Thyroid gland (tissue), 4 donors: ENCODE data around the gene CDR2L. TPM values are rescaled to one million over a fixed set of nuclear protein-coding genes. Genes with fewer than 3 reads are reported as not detected.

Experiments used
- DNase-seq, 2 donors: peaks; one replicate each; pipeline ENCODE4 v3.0.0-alpha.2; 2019
- H3K27ac ChIP-seq, 3 donors: fragments of 200-600 bp; sonication (generic); 1 replicate in 2 of 3; 2 replicates in 1 of 3; pipeline ENCODE4 v1.5.1; 2016 to 2019; ENCODE audit warnings: mild to moderate bottlenecking in 1 of 3, moderate library complexity in 1 of 3
- H3K27me3 ChIP-seq: fragments of 200-600 bp; sonication (generic); one replicate; pipeline ENCODE4 v1.5.1; 2019
- H3K36me3 ChIP-seq, 2 donors: fragments of 200-600 bp; sonication (generic); one replicate each; pipeline ENCODE4 v1.5.1; 2016 to 2019
- H3K4me1 ChIP-seq, 2 donors: fragments of 200-600 bp; sonication (generic); one replicate each; pipeline ENCODE4 v1.5.1; 2017 to 2019
- H3K4me3 ChIP-seq, 3 donors: fragments of 200-600 bp; sonication (generic); replicated peaks in 1 of 3; 1 replicate in 2 of 3; 2 replicates in 1 of 3; pipeline ENCODE4 v1.5.1; 2016; ENCODE audit warnings: mild to moderate bottlenecking in 1 of 3
- H3K9me3 ChIP-seq: fragments of 200-600 bp; sonication (generic); one replicate; pipeline ENCODE4 v1.5.1; 2017
- POLR2A ChIP-seq, 2 donors: fragments of 450-650 bp; IDR thresholded peaks; one replicate each; pipeline ENCODE4 v1.6.1; 2017; ENCODE audit warnings: antibody characterized with exemption in 2 of 2, mild to moderate bottlenecking in 2 of 2, moderate library complexity in 1 of 2
- WGBS, 2 donors: methylation state at CpG; one replicate each; pipeline ENCODE4 v1.1.5; 2017; 5-methylcytosine and 5-hydroxymethylcytosine counted together
- intact Hi-C: fragments of 100-400 bp; cut with DNase I; formaldehyde crosslinking; loops from one replicate; pipeline ENCODE4 v1.15.1; 2023
- total RNA-seq, 4 donors: library from RNA; depleted of rRNA; stranded (reverse); fragments of >200 nt; gene quantifications; one replicate each; pipeline ENCODE4 v1.2.3, GENCODE V29; 2016
- TF ChIP-seq, protein P1 (sequence below), 6 experiments: fragments of 200-600 bp in 3 of 6; fragments of 450-650 bp in 3 of 6; sonication (generic) in 3 of 6; IDR thresholded peaks; one replicate each; pipeline ENCODE4 v1.5.1; 2016 to 2019; ENCODE audit warnings: antibody characterized with exemption in 6 of 6, mild to moderate bottlenecking in 2 of 6, inconsistent platforms in 1 of 6, moderate library complexity in 1 of 6

Gene CDR2L
- total RNA-seq, 4 donors from 2014 or later, result 2.6 to 9.8 (median 4.2) TPM

DNA sequence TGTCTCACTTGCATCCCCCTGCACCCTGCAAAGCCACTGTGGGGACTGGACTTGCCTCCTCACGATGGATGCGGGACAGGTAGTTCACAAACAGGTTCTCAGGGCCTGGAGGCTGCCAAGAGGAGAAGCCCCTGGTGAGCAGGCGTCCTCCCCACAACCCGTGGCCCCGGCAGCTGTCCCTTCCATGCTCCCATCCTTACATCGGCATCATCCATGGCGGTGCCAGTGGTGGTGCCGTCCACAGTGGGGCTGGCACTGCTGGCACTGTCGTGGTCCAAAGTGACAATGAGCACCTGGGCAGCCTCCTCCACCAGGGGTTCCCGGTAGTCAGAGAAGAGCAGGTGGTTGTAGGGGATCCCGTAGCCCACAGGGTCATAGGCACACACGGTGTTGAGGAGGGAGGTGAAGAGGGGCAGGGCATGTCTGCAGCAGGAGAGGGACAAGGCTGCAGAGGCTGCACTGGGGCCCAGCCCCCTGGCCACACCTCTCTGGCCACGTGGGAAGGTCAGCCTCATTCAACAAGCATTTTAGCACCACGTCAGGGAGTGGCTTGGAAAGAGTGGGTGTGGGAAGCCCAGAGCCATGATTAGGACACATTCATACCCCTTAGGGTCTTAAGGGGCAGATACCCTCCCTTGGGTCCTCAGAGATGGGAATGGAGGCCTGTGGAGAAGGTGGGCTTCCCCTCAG, 27.5 kb upstream of the CDR2L start:
- no peaks in the 10 kb centered on the region for H3K27me3 ChIP-seq
- whole genome bisulfite sequencing, 2 donors, result 78 to 85% methylated on average over 5 to 14 of the region's 14 CpGs
- H3K9me3 ChIP-seq, result no peaks in the 10 kb centered on the region
- no peak overlapping the region for H3K4me3 ChIP-seq
- intact Hi-C loops, result loop anchor here (5.0 kb wide), 3 partner anchors 152 to 242 kb away; partner anchors contain the start of gene NHERF1
- H3K36me3 ChIP-seq, result no peaks in the 10 kb centered on the region
- DNase-seq, result no peak
- peaks cover 0 to 3% of the 10 kb centered on the region in 2 donors for H3K4me1 ChIP-seq
- TF ChIP-seq POLR2A (IDR thresholded peaks at IDR 0.05), result no peak
- TF ChIP-seq, protein P1, sequence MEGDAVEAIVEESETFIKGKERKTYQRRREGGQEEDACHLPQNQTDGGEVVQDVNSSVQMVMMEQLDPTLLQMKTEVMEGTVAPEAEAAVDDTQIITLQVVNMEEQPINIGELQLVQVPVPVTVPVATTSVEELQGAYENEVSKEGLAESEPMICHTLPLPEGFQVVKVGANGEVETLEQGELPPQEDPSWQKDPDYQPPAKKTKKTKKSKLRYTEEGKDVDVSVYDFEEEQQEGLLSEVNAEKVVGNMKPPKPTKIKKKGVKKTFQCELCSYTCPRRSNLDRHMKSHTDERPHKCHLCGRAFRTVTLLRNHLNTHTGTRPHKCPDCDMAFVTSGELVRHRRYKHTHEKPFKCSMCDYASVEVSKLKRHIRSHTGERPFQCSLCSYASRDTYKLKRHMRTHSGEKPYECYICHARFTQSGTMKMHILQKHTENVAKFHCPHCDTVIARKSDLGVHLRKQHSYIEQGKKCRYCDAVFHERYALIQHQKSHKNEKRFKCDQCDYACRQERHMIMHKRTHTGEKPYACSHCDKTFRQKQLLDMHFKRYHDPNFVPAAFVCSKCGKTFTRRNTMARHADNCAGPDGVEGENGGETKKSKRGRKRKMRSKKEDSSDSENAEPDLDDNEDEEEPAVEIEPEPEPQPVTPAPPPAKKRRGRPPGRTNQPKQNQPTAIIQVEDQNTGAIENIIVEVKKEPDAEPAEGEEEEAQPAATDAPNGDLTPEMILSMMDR (IDR thresholded peaks at IDR 0.05), result no peak
- no peak overlapping the region for H3K27ac ChIP-seq

DNA sequence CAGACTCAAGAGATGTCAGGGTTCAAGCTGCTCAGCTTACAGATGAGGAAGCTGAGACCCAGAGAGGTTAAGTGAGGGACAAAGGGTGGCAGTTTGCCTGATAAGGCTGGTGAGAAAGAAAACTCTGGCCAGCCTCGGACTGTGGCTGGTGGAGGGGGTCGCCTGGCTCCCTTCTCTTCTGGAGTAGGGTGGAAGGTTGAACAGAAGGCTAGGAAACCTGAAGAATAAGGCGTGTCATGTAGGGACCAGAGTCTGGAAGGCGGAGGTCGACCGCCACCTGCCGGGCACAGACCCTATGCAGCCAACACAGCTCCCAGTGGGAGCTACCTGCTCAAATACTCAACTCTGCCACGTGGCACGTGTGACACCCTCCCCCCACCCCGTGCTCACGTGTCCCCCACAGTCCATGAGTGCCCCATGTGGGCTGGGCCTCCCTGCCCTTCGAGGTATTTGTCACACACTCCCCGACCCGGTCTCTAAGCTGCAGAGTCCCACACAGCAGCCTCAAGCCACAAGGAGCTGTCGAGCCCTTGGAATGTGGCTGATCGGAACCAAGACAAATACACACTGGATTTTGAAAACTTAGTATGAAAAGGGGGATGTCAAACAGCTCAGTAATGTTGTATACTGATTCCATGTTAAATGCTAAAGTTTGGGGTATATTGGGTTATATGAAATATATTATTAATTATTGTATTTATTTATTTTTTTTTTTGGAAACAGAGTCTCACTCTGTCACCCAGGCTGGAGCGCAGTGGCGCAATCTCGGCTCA, 26.7 kb upstream of the CDR2L start:
- 48 to 57% methylated on average over 18 to 19 of the region's 19 CpGs for WGBS, 2 donors
- Histone ChIP-seq H3K27me3 (no peaks in the 10 kb centered on the region), H3K36me3 (no peaks in the 10 kb centered on the region), H3K4me1 (peaks cover 0 to 3% of the 10 kb centered on the region in 2 donors), H3K4me3 (no peak overlapping the region), H3K9me3 (no peaks in the 10 kb centered on the region), H3K27ac (no peak overlapping the region)
- intact Hi-C loops, result loop anchor here (5.0 kb wide), 2 partner anchors 152 to 242 kb away; no protein-coding TSS in a partner anchor
- no peak for TF ChIP-seq POLR2A (IDR thresholded peaks at IDR 0.05)
- TF ChIP-seq, protein P1 (IDR thresholded peaks at IDR 0.05), result no peak
- DNase-seq, result peak in 1 of 2 donors; percentile 58

DNA sequence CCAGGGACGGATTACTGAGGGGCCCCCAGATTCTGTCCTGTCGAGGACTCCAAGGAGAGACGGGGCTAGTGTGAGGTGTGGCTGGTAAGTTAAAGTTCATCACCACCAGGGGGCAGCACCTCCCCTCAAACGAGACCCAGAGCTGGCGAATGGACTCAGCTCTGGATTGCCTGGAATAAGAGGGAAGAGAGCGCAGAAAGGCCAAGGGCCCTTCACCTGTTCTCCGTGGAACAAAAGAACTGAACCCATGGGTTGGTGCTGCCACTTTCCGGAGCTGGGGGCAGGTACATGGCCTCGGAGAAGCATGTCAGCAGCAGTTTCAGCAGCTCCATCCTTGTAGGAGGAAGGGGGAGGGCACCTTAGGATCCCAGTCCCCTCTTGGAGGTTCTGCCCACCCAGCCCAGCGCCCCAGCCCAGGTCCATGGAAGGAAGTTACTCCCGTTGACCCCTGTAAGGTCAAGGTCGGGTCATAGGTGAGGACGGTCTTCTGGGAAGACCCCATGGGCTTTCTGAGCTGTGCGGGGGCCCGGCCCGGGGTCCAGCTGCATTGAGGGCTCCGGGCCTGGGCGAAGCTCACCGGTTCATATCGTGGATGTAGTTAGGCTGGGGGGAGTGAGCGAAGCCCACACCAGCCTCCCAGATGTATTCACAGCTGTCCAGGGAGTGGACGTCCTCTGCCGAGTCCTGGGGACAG, 25.6 kb upstream of the CDR2L start:
- Histone ChIP-seq H3K4me1 (peaks cover 0 to 3% of the 10 kb centered on the region in 2 donors), H3K9me3 (no peaks in the 10 kb centered on the region), H3K36me3 (no peaks in the 10 kb centered on the region), H3K4me3 (no peak overlapping the region), H3K27ac (no peak overlapping the region), H3K27me3 (no peaks in the 10 kb centered on the region)
- peak; percentile 89 to 92 for DNase-seq
- 5 to 45% methylated on average over 9 to 19 of the region's 23 CpGs for WGBS, 2 donors
- intact Hi-C loops, result loop anchor here (5.0 kb wide), 2 partner anchors 150 to 240 kb away; no protein-coding TSS in a partner anchor
- TF ChIP-seq, protein P1 (IDR thresholded peaks at IDR 0.05), result peak; percentile 53 to 81 (median 73)
- no peak for TF ChIP-seq POLR2A (IDR thresholded peaks at IDR 0.05)

DNA sequence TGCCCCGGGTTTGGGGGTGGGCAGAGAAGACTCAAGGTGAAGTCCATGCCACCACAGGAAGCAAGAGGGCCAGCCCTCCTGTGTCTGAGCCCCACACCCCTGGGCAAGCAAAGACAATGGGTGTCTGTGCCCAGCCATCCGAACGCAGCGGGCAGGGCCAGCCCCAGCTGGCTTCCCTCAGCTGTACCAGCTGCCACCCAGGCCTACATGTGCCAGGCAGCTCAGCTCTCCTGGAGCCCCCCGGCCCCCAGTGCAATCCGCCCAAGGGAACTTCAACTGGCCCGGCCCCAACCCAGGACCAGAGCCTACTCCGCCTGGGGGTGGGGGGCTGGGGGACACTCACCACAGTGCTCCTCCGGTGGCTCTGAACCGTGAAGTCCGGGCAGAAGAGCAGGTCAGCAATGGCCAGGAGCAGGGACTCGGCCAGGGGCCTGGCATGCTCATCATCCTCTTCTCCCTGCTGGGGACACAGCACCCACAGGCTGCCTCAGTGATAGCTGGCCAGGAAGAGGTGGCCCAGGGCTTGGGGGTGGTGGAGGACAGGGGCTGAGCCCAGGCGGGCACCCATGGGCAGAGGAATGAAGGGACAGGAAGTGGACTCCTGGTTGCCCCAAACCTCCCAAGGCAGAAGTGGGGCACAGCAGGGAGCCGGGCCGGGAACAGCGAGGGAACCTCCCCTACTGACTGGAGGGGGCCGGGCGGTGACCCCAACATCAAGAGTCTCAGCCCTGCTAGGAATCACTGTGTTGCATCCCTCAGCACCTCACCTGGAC, 24.6 kb upstream of the CDR2L start:
- 80 to 84% methylated on average over 9 to 15 of the region's 18 CpGs for WGBS, 2 donors
- no peak overlapping the region for H3K27ac ChIP-seq
- TF ChIP-seq, protein P1 (IDR thresholded peaks at IDR 0.05), result no peak
- no peak for TF ChIP-seq POLR2A (IDR thresholded peaks at IDR 0.05)
- H3K4me1 ChIP-seq, result peaks cover 0 to 3% of the 10 kb centered on the region in 2 donors
- H3K4me3 ChIP-seq, result no peak overlapping the region
- no peaks in the 10 kb centered on the region for H3K36me3 ChIP-seq
- no peak for DNase-seq
- no peaks in the 10 kb centered on the region for H3K9me3 ChIP-seq
- intact Hi-C loops, result loop anchor here (5.0 kb wide), 2 partner anchors 149 to 239 kb away; no protein-coding TSS in a partner anchor
- no peaks in the 10 kb centered on the region for H3K27me3 ChIP-seq
